Measurements from ENCODE around the gene NTF3. TPM values are rescaled to one million over a fixed set of nuclear protein-coding genes. Genes with fewer than 3 reads are reported as not detected.

The NTF3 gene
- total and polyA plus RNA-seq, 9 of the 15 experiments (the other 6 are each of a cell fraction or from before 2014, with no cell fraction given): not detected

DNA sequence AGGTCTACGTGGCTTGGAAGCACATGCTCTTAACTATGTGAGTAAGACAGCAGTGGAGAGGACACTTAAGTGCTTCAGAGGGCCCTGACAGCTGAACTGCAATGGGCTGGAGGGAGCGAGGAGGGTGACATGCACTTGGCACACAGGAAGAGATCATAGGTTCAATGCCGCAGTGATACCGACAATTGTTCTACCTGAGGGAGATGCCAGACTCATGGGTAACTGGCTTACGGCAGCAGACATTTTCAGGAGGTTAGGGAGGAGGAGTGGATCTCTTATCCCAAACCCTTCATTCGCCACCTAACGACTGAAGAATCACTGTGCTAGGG, 68.4 kb downstream of the NTF3 start (continued):
- TF ChIP-seq, protein P1, sequence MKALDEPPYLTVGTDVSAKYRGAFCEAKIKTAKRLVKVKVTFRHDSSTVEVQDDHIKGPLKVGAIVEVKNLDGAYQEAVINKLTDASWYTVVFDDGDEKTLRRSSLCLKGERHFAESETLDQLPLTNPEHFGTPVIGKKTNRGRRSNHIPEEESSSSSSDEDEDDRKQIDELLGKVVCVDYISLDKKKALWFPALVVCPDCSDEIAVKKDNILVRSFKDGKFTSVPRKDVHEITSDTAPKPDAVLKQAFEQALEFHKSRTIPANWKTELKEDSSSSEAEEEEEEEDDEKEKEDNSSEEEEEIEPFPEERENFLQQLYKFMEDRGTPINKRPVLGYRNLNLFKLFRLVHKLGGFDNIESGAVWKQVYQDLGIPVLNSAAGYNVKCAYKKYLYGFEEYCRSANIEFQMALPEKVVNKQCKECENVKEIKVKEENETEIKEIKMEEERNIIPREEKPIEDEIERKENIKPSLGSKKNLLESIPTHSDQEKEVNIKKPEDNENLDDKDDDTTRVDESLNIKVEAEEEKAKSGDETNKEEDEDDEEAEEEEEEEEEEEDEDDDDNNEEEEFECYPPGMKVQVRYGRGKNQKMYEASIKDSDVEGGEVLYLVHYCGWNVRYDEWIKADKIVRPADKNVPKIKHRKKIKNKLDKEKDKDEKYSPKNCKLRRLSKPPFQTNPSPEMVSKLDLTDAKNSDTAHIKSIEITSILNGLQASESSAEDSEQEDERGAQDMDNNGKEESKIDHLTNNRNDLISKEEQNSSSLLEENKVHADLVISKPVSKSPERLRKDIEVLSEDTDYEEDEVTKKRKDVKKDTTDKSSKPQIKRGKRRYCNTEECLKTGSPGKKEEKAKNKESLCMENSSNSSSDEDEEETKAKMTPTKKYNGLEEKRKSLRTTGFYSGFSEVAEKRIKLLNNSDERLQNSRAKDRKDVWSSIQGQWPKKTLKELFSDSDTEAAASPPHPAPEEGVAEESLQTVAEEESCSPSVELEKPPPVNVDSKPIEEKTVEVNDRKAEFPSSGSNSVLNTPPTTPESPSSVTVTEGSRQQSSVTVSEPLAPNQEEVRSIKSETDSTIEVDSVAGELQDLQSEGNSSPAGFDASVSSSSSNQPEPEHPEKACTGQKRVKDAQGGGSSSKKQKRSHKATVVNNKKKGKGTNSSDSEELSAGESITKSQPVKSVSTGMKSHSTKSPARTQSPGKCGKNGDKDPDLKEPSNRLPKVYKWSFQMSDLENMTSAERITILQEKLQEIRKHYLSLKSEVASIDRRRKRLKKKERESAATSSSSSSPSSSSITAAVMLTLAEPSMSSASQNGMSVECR (CRISPR knock-in tag; IDR thresholded peaks at IDR 0.05): no peak
- TF ChIP-seq ZNF589 (CRISPR knock-in tag; IDR thresholded peaks at IDR 0.05; ENCODE audit: low read depth) (no peak), IRF2 (CRISPR knock-in tag; IDR thresholded peaks at IDR 0.05) (no peak), HNRNPUL1 (IDR thresholded peaks at IDR 0.05; ENCODE audit: low read length) (no peak)

- Histone ChIP-seq H3K27me3 (ENCODE audit: control insufficient read depth in 2 of 2, insufficient read depth in 2 of 2, low read length in 2 of 2) (peaks cover 0 to 17% of the 10 kb centered on the region in 2 experiments; a peak in 2 of 5 replicates), H4K20me1 (replicated peaks; ENCODE audit: control insufficient read depth, insufficient read depth, low read length) (no peaks in the 10 kb centered on the region; the same call in 1 of the 2 replicates), H2AFZ (ENCODE audit: low read depth, low read length) (no peak overlapping the region), H3K36me3 (ENCODE audit: control insufficient read depth, insufficient read depth, low read length) (no peaks in the 10 kb centered on the region), H3K4me2 (ENCODE audit: insufficient read depth, low read length) (no peak overlapping the region), H3K4me1 (replicated peaks in 1 of 2; ENCODE audit: control insufficient read depth in 2 of 2, insufficient read depth in 2 of 2, low read length in 2 of 2) (no peaks in the 10 kb centered on the region), H3K9me1 (ENCODE audit: control insufficient read depth, insufficient read depth, low read length) (no peaks in the 10 kb centered on the region), H3K79me2 (ENCODE audit: control insufficient read depth, insufficient read depth, low read length) (no peaks in the 10 kb centered on the region), H3K9ac (ENCODE audit: insufficient read depth in 1 of 2, low read depth in 2 of 2, low read length in 2 of 2) (no peak overlapping the region), H3K9me3 (replicated peaks; ENCODE audit: control insufficient read depth, insufficient read depth, low read depth, low read length) (no peaks in the 10 kb centered on the region), H3K4me3 (no peak overlapping the region), H3K27ac (ENCODE audit: extremely low read depth, low read depth, low read length) (no peak overlapping the region)
- ATAC-seq (no peak), DNase-seq (ENCODE audit: extremely low read depth in 1 of 4, low spot score in 3 of 4) (no peak), FAIRE-seq (no peak)
- CTCF ChIA-PET (ENCODE audit: low intra/inter-chr PET ratio): no interaction called here
- intact Hi-C loops (cut with micrococcal nuclease) (no loop called here), in situ Hi-C loops (cut with MboI) (no loop called here)
- POLR2A ChIA-PET: no interaction called here
- WGBS (ENCODE audit: insufficient coverage, low coverage, missing lambda C conversion rate): 6% methylated on average over 3 of the region's 6 CpGs
- BruUV-seq (replicated peaks): no TSS peak
- TF ChIP-seq MXD1 (CRISPR knock-in tag; IDR thresholded peaks at IDR 0.05; ENCODE audit: borderline replicate concordance, poor library complexity, severe bottlenecking): no peak
- TF ChIP-seq POLR3A (IDR thresholded peaks at IDR 0.05; ENCODE audit: borderline replicate concordance, extremely low read depth, insufficient read depth, insufficient read length): no peak
- TF ChIP-seq HES1 (IDR thresholded peaks at IDR 0.05; ENCODE audit: low read depth): no peak
- no peak for TF ChIP-seq ZNF263 (CRISPR knock-in tag; IDR thresholded peaks at IDR 0.05; ENCODE audit: borderline replicate concordance)
- no peak for TF ChIP-seq PTTG1 (tag; IDR thresholded peaks at IDR 0.05; ENCODE audit: low read depth)
- no peak for TF ChIP-seq ZSCAN32 (CRISPR knock-in tag; IDR thresholded peaks at IDR 0.05)
- TF ChIP-seq ZNF143 (CRISPR knock-in tag; IDR thresholded peaks at IDR 0.05): no peak
- TF ChIP-seq ZNF354B (CRISPR knock-in tag; IDR thresholded peaks at IDR 0.05): no peak
- TF ChIP-seq GATA2 (CRISPR knock-in tag; IDR thresholded peaks at IDR 0.05): no peak
Measured at GRCh38 chr12:5503774-5504173, 71.9 kb downstream of the NTF3 start.

Measured in K562 (cell line).